DOHH2 (cell line): Measurements from ENCODE around the gene GDF2.

Experiments used
- H3F3A ChIP-seq: fragments of 200-600 bp; sonication (generic), shearing (Covaris generic); 2 replicates; pipeline ENCODE4 v1.6.0; 2016; ENCODE audit warnings: antibody characterized with exemption, mild to moderate bottlenecking; ENCODE audit not compliant: control insufficient read depth, insufficient read depth
- H3K27ac ChIP-seq: fragments of 200-600 bp; sonication (generic); 2 replicates; pipeline ENCODE4 v1.5.1; 2014; ENCODE audit warnings: low read depth, mild to moderate bottlenecking, low read length, moderate library complexity
- H3K27me3 ChIP-seq: fragments of 200-600 bp; sonication (generic); 2 replicates; pipeline ENCODE4 v1.6.1; 2014; ENCODE audit warnings: mild to moderate bottlenecking, low read length, mixed read lengths; ENCODE audit not compliant: control insufficient read depth
- H3K36me3 ChIP-seq: fragments of 200-600 bp; sonication (generic); 2 replicates; pipeline ENCODE4 v1.6.1; 2014; ENCODE audit warnings: mild to moderate bottlenecking, low read length, moderate library complexity, mixed read lengths; ENCODE audit not compliant: control insufficient read depth
- H3K4me1 ChIP-seq: fragments of 200-600 bp; sonication (generic); 2 replicates; pipeline ENCODE4 v1.6.1; 2014; ENCODE audit warnings: mild to moderate bottlenecking, low read length, mixed read lengths; ENCODE audit not compliant: control insufficient read depth
- H3K4me2 ChIP-seq: fragments of 200-600 bp; sonication (generic); 2 replicates; pipeline ENCODE4 v1.6.0; 2014; ENCODE audit warnings: mild to moderate bottlenecking, low read length, moderate library complexity
- H3K4me3 ChIP-seq: fragments of 200-600 bp; sonication (generic); 2 replicates; pipeline ENCODE4 v1.5.1; 2014; ENCODE audit warnings: mild to moderate bottlenecking, low read length, mixed read lengths
- H3K79me2 ChIP-seq: fragments of 200-600 bp; sonication (generic); 2 replicates; pipeline ENCODE4 v1.6.1; 2014; ENCODE audit warnings: mild to moderate bottlenecking, low read length, mixed read lengths; ENCODE audit not compliant: control insufficient read depth
- H3K9me2 ChIP-seq: fragments of 200-600 bp; sonication (generic); replicated peaks from 2 replicates; pipeline ENCODE4 v1.6.1; 2014; ENCODE audit warnings: mild to moderate bottlenecking, low read length, mixed read lengths; ENCODE audit not compliant: control insufficient read depth
- H3K9me3 ChIP-seq: fragments of 200-600 bp; sonication (generic); 2 replicates; pipeline ENCODE4 v1.6.1; 2014; ENCODE audit warnings: antibody characterized with exemption, low read length, mixed read lengths; ENCODE audit not compliant: control insufficient read depth, insufficient read depth
- H4K20me1 ChIP-seq: fragments of 200-600 bp; sonication (generic); 2 replicates; pipeline ENCODE4 v1.6.0; 2014; ENCODE audit warnings: low read depth, mild to moderate bottlenecking, antibody characterized with exemption, low read length, moderate library complexity; ENCODE audit not compliant: control insufficient read depth, insufficient read depth
- CTCF ChIP-seq: fragments of 200-600 bp; sonication (generic); IDR thresholded peaks from one replicate; pipeline ENCODE4 v1.5.1; 2014; ENCODE audit warnings: antibody characterized with exemption, mild to moderate bottlenecking, low read depth, low read length; ENCODE audit not compliant: poor library complexity, severe bottlenecking
- EZH2phosphoT487 ChIP-seq: fragments of 200-600 bp; sonication (generic); IDR thresholded peaks from 2 replicates; pipeline ENCODE4 v1.6.1; 2017; ENCODE audit warnings: borderline replicate concordance, mild to moderate bottlenecking, antibody characterized with exemption, low read length, moderate library complexity, mixed read lengths

GDF2 gene

DNA sequence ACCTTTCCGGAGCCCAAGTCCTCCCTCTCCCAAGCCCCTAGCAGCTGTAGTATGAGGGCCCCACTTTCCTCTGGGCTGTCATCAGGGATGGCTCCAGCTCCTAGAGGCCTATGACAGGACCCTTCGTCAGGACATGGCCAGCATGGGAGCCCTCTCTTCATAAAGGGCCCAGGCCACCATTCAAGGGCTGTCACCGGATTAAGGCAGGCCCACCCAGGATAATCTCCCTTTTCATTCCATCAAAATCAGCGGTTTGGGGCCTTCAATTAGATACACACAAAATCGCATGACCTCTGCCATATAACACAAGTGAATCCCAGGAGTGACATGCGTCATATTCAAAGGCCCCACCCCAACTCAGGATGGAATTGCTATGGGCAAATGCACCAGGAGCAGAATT is 34.4 kb upstream of the GDF2 start:
- Histone ChIP-seq H3K36me3 (no peaks in the 10 kb centered on the region), H3K27me3 (no peaks in the 10 kb centered on the region), H3K4me2 (no peak overlapping the region), H3K79me2 (no peaks in the 10 kb centered on the region), H3F3A (no peaks in the 10 kb centered on the region), H3K9me2 (no peaks in the 10 kb centered on the region), H4K20me1 (0 out of 2 replicates have a peak, but pooled peaks cover 2% of the 10 kb centered on the region), H3K27ac (no peak overlapping the region), H3K4me3 (no peak overlapping the region), H3K9me3 (peaks cover 2% of the 10 kb centered on the region; the same call in 1 of the 2 replicates), H3K4me1 (peaks cover 14% of the 10 kb centered on the region)
- TF ChIP-seq CTCF (no peak), EZH2phosphoT487 (no peak)

GRCh38 chr10:47288236-47288635 is 34.0 kb upstream of the GDF2 start:
- Histone ChIP-seq H3K9me3 (peaks cover 2% of the 10 kb centered on the region; the same call in 1 of the 2 replicates), H4K20me1 (0 out of 2 replicates have a peak, but pooled peaks cover 2% of the 10 kb centered on the region), H3K27ac (no peak overlapping the region), H3K4me3 (no peak overlapping the region), H3F3A (no peaks in the 10 kb centered on the region), H3K9me2 (no peaks in the 10 kb centered on the region), H3K27me3 (no peaks in the 10 kb centered on the region), H3K4me1 (peaks cover 14% of the 10 kb centered on the region), H3K4me2 (no peak overlapping the region), H3K36me3 (no peaks in the 10 kb centered on the region), H3K79me2 (no peaks in the 10 kb centered on the region)
- no peak for TF ChIP-seq EZH2phosphoT487
- TF ChIP-seq CTCF: no peak

DNA sequence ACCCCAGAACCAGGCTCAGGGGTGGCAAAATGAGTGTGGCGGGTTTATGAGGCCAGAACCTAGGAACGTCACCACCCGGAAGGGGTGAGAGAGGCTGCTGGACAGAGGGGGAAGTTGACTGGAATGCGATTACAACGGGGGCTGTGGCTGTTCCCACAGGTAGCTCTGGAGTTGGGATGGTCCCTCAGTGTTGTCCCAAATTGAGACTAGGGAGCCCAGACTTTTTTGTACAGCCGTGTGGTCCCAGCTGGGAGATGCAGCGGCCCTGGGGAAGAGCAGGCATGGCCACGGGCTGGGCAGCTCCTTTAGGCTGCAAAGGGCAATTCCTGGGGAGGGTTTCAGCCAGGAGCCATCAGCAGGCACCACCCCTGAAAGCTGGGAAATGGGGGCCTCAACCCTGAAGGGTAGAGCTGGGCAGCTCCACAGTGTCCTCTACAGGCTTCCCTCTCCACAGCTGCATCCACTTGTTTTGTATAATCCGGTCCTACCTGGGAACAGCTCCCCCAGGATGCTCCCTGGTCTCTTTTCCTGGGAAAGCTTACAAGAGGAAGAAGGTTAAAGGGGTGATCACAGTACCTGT is 33.2 kb upstream of the GDF2 start:
- Histone ChIP-seq H3K9me3 (peaks cover 2% of the 10 kb centered on the region; the same call in 1 of the 2 replicates), H3K9me2 (no peaks in the 10 kb centered on the region), H3K27ac (no peak overlapping the region), H3K36me3 (no peaks in the 10 kb centered on the region), H3K27me3 (no peaks in the 10 kb centered on the region), H3K79me2 (no peaks in the 10 kb centered on the region), H3K4me1 (peaks cover 14% of the 10 kb centered on the region), H4K20me1 (0 out of 2 replicates have a peak, but pooled peaks cover 2% of the 10 kb centered on the region), H3K4me2 (no peak overlapping the region), H3F3A (no peaks in the 10 kb centered on the region), H3K4me3 (no peak overlapping the region)
- TF ChIP-seq CTCF: no peak
- TF ChIP-seq EZH2phosphoT487: no peak
